ENCODE measurements around the gene TNFRSF19.

Gene TNFRSF19

DNA sequence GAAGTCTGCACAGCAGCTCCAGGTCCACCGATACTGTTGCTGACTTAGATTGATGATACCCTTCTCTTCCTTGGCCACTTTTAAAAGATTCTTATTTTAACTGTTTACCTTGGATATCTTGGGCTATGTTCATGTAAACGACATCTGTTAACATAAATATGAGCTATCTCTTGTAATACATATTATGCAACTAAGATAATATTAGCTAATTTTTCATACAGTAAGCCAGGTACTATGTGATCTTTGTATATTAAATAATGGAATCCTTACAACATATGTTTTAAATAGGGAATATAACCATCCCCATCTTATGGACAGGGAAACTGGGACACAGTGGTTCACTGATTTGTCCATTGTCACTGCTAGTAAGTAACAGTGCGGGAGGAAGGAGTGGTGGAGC lies 37.9 kb downstream of the TNFRSF19 start:
- no peak for DNase-seq (ENCODE audit: low read depth, low spot score)

DNA sequence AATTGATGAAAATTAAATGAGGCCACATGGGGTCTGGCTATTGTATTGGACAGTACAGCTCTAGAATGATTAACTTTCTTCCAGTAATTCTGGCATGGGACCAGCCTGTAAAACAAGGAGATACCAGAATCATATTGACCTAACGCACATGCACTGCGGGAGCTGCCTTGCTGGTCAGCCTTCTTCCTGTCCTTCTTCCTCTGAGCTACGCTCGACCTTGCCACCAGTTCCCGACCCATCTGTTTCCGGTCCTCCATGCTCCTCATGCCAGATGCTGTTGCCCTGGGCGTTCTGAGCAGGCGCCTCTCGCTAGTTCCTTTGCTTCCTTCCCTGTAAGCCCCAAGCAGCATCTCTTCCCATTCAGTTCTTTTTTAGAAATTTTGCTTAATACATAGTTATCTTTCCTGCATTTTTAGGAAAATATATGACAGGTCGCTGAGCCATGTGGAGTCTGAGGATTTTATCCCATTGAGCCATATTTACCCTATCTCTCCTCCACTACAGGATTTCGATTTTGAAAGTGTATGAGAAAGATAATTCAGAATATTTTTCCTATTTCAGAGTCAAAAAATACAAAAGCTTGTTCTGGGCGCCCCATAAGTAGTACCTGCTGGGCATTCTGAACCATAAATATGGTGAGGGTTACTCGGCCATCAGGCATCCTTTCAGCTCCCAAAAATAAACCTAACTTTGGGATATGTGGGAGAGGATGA lies 38.6 kb downstream of the TNFRSF19 start:
- DNase-seq (ENCODE audit: low read depth, low spot score), result no peak

DNA sequence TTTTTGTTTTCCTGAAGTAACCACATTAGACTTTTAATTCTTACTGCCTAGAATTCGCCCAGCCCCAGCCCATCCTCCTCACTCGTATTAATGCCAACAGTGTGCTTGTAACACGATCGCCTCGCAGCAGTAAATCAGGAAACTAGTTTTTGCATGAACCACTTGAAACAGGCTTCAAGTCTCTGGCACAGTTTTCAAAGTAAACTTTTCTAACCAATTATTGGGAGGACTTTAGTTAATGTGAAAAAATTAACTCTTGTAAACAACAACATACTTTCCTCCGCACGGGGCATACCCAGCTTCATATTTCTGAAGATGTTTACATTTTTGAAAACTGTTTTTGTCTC lies 39.2 kb downstream of the TNFRSF19 start:
- no peak for DNase-seq (ENCODE audit: low read depth, low spot score)

DNA sequence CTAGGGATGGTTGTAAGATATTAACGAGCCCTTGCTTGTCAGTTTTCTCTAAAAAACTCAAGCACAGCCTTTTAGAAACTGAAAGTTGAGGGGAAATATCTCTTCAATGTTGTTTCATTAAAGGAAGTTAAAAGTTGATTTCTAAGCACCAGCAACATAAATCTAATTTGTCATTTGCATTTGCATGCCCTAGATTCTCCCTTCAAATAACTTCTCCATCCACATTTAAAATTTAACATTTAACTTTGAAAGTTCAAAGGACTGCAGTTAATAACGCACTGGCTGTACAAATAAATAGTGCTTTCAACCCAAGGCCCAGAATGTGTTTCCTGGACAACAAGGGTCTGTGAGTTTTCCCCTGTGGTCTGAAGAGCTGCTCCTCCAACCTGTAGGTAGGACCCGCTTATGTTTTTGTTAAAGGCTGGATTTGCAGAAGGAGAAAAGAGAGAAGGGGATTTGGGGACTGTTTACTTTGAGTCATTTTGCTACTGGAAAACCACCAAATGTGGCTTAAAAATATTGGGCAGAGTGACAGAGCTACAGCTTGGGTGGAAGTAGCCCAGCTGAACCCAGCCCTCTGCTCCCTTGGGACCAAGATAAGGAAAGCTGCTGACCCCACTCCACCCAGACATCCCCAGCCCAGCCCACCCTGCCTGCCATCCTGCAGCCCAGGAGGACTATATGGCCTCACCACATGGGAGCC lies 39.8 kb downstream of the TNFRSF19 start:
- no peak for DNase-seq (ENCODE audit: low read depth, low spot score)

DNA sequence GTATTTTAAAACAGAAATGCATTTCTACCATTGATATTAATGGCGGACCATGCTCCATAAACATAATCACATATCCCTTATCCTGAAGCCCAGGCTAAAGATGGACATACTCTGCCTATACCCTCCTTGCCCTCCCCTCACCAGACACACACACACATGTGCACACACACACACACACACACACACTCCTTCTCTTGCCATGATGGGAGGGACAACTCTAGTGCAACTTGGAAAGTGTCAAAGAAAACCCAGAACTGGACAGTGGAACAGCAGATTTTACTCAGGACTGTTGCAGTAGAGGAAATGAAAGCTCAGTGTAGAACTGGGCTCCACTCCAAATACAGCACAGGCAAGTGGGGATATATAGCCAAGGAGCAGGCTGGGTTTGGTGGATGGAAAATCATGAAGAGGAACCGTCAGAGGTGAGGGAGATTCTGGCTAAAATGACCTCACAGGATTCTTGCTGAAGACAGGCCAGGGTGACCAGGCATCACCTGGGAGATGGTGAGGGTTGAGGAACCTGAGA lies 40.8 kb downstream of the TNFRSF19 start:
- DNase-seq (ENCODE audit: low read depth, low spot score), result no peak

DNA sequence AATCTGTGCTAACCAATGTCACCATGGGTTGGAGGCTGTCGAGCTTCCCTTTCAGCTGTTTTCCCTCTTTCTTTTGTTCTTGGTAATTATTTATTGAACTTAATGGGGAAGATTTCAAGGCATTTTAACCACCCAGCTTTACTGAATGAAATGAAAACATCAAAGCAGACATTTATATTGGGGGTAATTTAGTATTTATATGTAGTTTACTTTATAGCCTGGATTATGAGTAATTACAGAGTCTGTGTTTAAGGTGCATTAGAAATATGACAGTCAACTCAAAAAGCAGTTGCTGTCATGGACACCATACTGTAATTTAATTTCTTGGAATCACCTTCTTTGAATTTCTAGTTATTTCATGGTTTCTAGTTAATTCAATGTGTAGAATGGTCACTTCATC lies 42.0 kb downstream of the TNFRSF19 start:
- no peak for DNase-seq (ENCODE audit: low read depth, low spot score)

DNA sequence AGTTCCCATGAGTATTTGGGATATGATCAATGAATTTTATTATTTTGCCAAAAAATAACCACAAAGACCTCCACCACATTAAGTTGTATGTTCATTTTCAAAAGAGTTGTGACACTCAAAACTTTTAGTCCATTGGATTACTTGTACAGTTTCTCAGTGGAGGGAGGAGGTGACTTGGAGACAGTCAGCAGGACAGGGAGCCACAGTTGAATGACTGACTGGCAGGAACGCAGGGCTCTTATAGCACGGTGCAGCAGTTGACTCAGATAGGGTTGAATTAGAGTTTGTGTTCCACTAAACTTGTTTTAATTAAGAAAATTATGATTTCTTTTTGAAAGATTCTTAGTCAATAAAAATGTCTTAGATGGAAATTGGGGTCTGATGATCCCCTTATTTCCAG lies 42.5 kb downstream of the TNFRSF19 start:
- DNase-seq (ENCODE audit: low read depth, low spot score), result no peak

DNA sequence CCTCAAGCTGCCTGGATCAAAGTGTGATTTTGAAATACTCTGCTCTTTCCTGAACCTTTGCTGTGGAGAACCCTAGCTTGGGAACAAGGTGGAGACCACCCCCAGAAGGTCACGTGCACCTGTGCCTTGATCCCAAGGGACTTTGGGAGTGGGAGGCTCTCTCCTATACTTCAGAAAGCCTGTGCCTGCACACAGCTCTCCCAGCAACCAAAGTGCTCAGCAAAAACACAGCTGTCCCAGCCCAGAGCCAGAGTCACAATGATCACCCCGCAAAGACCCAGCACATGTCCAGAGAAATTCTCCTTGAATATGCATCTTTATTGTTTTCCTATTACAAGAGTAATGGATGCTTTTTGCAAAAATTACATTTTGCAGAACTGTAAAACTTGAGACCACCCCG lies 43.4 kb downstream of the TNFRSF19 start:
- DNase-seq (ENCODE audit: low read depth, low spot score), result no peak

DNA sequence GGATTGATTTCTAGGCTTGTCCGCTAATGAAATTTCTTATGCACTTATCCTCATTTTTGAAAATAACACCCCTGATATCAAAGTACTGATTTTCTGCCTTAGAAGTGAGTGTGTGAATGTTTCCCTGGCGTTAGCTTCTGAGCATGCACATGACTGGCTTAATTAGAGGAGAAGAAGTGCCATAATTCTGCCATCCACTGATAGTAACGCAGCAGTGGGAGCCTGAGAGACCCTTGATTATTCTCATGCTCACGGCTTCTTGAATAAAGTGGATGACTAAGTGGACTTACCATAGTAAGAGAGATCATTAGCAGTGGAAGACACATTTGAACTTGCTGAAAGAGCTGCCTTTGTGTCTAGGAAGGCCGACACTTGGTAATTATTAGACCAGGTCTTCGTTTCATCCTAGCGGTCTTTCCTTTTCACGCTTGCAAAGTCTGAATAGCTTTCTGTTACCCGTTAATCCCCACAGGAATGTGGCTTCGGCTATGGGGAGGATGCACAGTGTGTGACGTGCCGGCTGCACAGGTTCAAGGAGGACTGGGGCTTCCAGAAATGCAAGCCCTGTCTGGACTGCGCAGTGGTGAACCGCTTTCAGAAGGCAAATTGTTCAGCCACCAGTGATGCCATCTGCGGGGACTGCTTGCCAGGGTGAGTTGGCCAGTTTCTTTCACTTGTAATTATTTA lies 45.3 kb downstream of the TNFRSF19 start:
- DNase-seq (ENCODE audit: low read depth, low spot score), result no peak

DNA sequence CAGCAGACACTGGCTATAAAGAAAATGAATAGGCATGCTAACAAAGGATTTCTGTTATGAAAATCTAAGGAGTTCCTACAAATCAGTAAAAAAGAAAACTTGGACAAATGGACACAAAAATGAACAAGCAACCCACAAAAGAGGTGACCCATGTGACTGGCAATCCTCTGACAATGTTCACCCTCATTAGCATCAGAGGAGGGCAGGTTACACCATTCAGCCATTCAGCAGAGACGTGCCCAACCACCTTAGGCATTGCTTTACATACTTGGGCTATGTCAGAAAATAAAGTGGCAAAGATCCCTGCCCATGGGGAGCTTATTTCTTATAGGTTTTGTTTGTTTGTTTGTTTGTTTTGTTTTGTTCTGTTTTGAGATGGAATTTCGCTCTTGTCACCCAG lies 46.0 kb downstream of the TNFRSF19 start:
- no peak for DNase-seq (ENCODE audit: low read depth, low spot score)

DNA sequence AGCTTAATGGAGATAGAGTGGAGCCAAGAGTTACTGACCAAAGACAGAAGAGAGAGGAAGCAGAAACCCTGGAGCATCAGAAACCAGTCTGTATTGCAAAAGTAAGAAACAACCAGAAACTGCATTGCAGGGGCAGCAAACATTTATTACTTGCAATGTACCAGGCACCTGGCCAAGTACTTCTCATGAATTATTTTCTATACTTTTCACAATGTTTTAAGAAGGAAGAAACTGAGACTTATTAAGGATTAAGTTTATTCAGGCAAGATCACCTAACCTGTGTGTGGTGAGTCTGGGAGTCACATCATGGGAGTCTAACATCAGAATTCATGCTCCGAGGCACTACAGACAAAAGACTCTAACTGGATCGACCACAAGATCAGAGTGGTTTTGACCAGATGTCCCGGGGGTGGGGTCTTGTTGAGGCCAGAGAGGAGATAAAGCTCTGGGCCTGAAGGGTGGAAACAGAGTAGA lies 47.4 kb downstream of the TNFRSF19 start:
- no peak for DNase-seq (ENCODE audit: low read depth, low spot score)

DNA sequence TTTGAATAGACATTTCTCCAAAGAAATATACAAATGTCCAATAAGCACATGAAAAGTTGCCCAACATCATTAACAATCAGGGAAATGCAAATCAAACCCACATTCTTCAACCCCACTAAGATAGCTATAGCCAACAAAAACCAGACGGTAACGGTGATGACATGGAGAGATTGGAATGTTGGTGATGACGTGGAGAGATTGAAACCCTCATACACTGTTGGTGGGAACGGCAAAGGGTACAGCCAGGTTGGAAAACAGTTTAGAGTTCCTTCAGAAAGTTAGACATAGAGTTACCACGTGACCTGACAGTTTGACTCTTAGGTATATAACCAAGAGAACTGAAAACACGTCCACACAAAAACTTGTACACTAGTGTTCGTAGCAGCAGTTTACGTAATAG lies 48.1 kb downstream of the TNFRSF19 start:
- no peak for DNase-seq (ENCODE audit: low read depth, low spot score)

DNA sequence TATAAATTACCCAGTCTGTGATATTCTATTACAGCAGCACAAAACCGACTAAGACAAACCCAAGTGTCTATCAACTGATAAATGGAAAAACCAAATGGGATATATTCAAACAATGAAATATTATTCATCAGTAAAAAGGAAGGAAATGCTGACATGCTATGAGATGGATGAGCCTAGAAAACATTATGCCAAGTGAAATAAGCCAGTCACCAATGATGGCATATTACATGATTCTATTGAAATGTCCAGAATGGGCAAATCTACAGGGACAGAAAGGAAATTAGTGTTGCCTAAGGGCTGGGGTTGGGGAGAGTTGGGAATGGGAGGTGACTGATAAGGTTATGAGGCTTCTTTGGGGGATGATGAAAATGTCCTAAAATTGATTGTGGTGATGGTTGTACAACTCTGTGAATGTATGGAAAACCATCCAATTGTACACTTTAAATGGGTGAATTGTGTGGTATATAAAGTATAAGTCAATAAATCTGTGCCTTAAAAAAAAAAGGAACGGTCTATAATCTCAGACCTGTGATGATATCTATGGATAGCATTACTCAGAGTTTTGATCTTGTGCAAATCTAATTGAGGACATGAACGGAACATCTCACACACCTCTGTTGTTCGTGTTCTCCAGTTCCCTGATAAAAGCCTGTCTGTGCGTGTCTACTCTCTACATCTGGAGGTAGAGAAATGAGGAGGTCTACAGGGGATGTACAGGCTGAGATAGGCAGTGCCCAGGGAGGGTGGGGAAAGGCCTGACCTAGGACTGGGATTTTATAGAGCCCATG lies 49.0 kb downstream of the TNFRSF19 start:
- DNase-seq (ENCODE audit: low read depth, low spot score), result no peak

DNA sequence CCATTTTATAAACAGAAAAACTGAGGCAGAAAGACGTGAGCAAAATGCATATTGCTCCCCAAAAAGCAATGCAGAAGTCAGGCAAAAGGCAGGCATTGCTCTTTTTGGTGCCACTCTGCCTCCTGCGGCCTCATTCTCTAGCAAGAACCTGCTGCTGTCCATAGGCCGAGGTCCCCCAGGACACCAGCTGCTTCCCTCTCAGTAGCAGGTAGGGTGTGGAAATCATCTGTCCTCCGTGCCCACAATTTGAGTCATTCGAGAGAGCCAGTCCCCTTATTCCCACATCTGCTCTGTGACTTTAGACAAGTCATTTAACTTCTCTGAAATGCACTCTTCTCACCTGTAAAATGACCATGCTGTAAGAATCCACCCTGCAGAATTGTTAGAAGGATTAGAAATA lies 50.0 kb downstream of the TNFRSF19 start:
- DNase-seq (ENCODE audit: low read depth, low spot score), result no peak

DNA sequence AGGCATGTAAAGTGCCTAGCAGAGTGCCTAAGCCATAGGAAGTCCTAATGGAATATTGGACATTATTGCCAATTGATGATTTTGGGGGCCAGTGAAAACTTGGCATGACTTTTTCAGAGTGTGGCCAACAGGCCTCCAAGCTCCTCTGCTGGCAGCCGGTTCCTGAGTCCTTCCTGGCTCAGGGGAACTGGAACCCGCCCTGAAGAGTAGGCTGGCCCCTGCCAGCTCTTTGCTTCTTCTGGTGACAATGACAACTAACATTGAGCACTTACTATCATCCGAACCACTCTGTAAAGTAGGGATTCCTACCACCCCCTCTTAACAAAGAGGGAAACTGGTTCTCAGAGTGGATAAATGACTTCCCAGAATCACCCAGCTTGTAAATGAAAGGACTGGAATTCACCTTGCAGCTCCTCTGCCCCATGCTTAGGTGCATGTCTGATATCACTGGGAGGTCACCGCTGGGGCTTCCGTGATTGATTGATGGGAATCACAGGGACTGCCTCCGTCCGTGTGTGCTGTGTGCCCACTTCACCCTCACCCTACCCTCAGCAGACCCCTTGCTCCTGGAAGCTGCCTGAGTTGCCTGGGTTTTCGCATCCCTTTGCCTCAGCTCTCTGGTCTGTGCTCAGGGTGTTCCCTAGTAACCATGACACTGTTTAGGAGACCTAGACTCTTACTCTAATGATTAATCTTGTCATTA lies 50.6 kb downstream of the TNFRSF19 start:
- DNase-seq (ENCODE audit: low read depth, low spot score), result no peak

DNA sequence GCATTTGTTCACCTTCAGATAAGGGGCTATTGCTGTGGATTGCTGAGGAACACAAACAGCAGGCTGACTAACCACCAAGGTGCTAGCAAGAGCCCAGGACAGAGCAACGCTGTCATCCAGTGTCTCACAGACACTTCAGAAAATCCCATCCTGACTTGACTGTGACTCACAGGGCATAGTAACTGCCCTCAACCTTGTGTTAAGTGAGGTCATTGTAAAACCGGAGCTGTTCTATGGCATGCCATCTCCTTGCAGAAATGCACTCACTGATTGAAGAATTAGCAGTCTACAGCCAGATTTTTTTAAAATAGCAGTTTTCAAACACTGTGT lies 51.1 kb downstream of the TNFRSF19 start:
- no peak for DNase-seq (ENCODE audit: low read depth, low spot score)

DNA sequence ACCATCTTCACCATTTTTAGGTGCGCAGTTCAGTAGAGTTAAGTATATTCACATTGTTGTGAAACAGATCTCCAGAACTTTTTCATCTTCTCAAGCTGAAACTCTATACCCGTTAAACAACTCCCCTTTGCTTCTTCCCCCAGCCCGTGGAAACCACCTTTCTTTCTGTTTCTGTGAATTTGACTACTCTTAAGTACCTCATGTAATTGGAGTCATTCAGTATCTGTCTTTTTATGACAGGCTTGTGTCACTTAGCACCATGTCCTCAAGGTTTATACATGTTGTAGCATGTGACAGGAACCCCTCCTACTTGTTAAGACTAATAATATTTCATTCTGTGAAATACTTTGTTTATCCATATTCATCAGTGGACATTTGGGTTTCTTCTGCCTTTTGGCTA lies 52.8 kb downstream of the TNFRSF19 start:
- no peak for DNase-seq (ENCODE audit: low read depth, low spot score)

DNA sequence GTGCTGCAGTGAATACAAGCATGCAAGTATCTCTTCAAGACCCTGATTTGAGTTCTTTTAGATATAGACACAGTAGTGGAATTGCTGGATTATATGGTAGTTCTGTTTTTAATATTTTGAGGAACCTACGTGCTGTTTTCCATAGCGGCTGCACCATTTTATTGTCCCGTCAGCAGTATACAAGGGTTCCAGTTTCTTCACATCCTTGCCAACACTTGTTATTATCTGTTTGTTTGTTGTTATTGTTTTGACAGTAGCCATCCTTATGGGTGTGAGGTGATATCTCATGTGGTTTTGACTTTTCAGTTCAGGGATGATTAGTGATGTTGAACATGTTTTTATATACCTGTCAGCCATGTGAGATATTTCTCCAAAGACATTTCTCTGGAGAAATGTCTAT lies 53.2 kb downstream of the TNFRSF19 start:
- no peak for DNase-seq (ENCODE audit: low read depth, low spot score)

DNA sequence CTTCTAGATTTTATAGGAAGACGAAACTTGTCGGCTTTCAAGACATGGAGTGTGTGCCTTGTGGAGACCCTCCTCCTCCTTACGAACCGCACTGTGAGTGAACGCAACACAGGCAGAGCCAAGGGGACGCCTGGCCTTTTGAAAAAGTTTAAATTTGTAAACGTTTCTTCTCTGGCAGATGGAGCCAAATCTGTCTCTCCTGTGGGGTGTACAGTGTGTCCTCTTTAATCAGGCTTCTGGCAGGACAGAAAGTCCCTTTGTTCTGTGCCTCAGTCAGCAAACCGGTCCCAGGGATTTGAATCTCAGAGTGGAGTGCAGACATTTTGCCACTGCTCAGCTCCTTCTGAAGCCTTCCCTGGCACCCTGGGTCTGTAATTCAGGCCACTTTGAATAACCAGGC lies 56.5 kb downstream of the TNFRSF19 start:
- no peak for DNase-seq (ENCODE audit: low read depth, low spot score)

DNA sequence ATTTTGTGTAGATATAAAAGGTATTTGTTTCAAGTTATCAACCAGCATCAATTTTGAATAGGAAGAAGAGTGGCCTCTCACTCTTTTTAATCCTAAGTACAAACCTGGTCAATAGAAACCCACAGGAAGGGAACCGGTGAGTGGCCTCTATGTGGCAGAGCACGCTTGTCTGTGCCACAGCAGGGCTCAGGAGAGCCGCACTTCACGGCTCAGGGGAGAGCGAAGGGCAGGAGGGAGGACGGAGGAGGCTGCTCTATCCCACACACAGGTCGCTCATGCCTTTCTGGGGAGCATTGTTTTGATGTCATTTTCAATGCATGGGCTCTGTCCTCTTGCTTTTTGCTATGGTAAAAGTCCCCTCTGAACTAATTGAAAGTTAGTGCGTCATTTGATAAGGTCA lies 57.2 kb downstream of the TNFRSF19 start:
- no peak for DNase-seq (ENCODE audit: low read depth, low spot score)

DNA sequence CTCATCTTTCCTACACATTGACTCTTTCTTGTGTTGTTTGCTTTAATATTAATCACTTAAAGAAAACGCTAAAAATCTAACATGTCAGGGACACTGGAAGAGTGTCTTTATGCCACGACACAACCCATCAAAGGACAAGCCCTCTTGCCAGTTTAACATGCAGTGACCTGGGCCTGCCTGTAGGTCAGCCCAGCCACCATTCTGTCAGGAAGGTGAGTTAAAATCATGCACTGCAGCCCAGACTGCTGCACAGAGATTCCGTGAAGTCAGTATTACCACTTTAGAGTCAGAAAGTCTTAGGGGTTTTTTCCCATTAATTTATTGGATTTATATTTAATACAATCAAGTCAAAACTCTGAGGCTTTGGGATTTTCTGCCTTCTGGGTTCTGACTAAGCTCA lies 58.0 kb downstream of the TNFRSF19 start:
- DNase-seq (ENCODE audit: low read depth, low spot score), result no peak

All from activated CD4-positive, CD25-positive, alpha-beta regulatory T cell treated with anti-CD3 and anti-CD28 coated beads, Interleukin-2, amount 50 U/mL, for 16 hours (primary cell).